Suprapubic skin (tissue), 3 donors: ENCODE results near the gene ACVR1.

Source experiments
- POLR2A ChIP-seq, 2 donors: fragments of 450-650 bp; IDR thresholded peaks; one replicate each; pipeline ENCODE4 v1.6.1; 2017; ENCODE audit warnings: antibody characterized with exemption in 2 of 2, mild to moderate bottlenecking in 2 of 2, moderate library complexity in 2 of 2
- TF ChIP-seq, protein P1 (sequence below), 2 donors: fragments of 200-600 bp in 1 of 2; fragments of 450-650 bp in 1 of 2; sonication (generic) in 1 of 2; IDR thresholded peaks; one replicate each; pipeline ENCODE4 v1.5.1; 2016 to 2019; ENCODE audit warnings: antibody characterized with exemption in 2 of 2, mild to moderate bottlenecking in 1 of 2, moderate library complexity in 1 of 2

DNA sequence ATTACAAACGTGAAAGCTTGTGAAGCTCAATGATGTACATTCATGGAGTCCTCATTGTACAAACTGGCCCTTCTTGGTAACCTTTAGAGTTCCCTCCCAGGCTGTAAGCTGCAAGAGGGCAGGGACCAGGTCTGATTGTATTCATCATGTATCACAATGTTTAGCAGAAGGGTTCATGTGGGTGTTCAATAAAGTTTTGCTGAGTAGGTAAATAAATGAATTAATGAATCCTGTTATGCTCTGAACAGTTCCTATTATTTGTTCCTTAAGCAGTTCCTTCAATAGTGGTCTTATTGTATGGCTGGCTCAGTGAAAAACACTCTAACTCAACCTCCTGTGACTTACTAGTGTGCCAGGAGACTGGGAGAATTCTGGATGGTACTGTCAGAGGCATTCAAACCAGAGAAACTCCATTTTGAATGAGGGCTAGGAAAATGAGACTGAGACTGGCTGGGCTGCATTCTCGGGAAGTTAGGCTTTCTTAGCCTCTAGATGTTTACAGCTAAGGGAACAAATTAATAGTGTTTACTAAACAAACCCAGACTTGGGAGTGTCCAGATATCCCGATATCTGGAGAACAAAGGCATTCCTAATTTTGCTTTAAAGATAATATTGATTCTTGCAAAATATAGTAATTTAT, 1.8 kb upstream of the ACVR1 start:
- no peak for TF ChIP-seq POLR2A (IDR thresholded peaks at IDR 0.05)
- TF ChIP-seq, protein P1, sequence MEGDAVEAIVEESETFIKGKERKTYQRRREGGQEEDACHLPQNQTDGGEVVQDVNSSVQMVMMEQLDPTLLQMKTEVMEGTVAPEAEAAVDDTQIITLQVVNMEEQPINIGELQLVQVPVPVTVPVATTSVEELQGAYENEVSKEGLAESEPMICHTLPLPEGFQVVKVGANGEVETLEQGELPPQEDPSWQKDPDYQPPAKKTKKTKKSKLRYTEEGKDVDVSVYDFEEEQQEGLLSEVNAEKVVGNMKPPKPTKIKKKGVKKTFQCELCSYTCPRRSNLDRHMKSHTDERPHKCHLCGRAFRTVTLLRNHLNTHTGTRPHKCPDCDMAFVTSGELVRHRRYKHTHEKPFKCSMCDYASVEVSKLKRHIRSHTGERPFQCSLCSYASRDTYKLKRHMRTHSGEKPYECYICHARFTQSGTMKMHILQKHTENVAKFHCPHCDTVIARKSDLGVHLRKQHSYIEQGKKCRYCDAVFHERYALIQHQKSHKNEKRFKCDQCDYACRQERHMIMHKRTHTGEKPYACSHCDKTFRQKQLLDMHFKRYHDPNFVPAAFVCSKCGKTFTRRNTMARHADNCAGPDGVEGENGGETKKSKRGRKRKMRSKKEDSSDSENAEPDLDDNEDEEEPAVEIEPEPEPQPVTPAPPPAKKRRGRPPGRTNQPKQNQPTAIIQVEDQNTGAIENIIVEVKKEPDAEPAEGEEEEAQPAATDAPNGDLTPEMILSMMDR (IDR thresholded peaks at IDR 0.05), result no peak
